Astrocyte of the cerebellum (primary cell): ENCODE measurements around the gene SH3RF3.
A peak's percentile ranks its signal among the peaks of the same experiment; 100 is the strongest.

Experiments
- DNase-seq: peaks from one replicate; pipeline ENCODE4 v3.0.0-alpha.2; 2011; ENCODE audit warnings: low read depth
- H3K4me3 ChIP-seq: 2 replicates; pipeline ENCODE4 v1.5.1; 2011; ENCODE audit warnings: mild to moderate bottlenecking, low read depth, low read length, moderate library complexity
- in situ Hi-C: cut with HindIII; loops from 2 replicates; pipeline ENCODE4 v1.10.0; 2017; ENCODE audit warnings: low sequenced_read_pairs
- TF ChIP-seq, protein P1 (sequence below): IDR thresholded peaks from 2 replicates; pipeline ENCODE4 v1.5.1; 2012; ENCODE audit warnings: low read length, low read depth, moderate library complexity, mild to moderate bottlenecking; ENCODE audit errors: missing control alignments

SH3RF3 gene

DNA sequence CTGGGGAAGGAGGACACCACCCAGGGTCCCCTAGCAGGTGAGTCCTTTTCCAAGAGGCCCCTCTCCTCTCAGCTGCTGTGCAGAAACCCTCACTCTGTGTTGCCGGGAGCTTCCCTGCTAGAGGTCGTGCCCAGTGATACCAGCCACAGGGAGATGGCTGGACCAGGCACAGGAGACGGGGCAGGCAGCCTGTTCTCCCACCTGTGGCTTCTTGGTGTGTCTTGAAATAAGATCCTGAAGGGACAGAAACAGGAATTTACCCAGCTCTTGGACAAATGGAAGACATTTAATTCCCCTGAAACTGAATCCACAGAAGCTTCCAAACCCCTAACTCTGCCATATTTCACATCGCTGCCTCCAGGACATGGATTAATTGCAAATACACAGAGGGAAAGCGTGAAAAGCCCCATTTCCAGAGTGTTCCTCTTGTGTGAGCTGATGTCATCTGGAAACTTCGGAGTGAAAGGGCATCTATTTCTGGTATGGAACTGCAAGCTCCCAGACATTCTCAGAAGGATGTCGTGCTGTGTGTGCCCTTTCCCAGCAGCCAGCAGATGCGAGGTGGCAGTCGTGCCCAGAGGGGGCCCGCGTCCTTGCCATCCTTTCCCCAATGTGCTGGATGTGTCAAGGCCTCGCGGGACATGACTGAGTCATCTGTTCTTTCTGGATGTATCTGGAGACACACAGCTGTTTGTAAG lies 307.0 kb downstream of the SH3RF3 start:
- no peak for DNase-seq
- in situ Hi-C loops = no loop called here
- TF ChIP-seq, protein P1, sequence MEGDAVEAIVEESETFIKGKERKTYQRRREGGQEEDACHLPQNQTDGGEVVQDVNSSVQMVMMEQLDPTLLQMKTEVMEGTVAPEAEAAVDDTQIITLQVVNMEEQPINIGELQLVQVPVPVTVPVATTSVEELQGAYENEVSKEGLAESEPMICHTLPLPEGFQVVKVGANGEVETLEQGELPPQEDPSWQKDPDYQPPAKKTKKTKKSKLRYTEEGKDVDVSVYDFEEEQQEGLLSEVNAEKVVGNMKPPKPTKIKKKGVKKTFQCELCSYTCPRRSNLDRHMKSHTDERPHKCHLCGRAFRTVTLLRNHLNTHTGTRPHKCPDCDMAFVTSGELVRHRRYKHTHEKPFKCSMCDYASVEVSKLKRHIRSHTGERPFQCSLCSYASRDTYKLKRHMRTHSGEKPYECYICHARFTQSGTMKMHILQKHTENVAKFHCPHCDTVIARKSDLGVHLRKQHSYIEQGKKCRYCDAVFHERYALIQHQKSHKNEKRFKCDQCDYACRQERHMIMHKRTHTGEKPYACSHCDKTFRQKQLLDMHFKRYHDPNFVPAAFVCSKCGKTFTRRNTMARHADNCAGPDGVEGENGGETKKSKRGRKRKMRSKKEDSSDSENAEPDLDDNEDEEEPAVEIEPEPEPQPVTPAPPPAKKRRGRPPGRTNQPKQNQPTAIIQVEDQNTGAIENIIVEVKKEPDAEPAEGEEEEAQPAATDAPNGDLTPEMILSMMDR = no peak
- H3K4me3 ChIP-seq = no peak overlapping the region

DNA sequence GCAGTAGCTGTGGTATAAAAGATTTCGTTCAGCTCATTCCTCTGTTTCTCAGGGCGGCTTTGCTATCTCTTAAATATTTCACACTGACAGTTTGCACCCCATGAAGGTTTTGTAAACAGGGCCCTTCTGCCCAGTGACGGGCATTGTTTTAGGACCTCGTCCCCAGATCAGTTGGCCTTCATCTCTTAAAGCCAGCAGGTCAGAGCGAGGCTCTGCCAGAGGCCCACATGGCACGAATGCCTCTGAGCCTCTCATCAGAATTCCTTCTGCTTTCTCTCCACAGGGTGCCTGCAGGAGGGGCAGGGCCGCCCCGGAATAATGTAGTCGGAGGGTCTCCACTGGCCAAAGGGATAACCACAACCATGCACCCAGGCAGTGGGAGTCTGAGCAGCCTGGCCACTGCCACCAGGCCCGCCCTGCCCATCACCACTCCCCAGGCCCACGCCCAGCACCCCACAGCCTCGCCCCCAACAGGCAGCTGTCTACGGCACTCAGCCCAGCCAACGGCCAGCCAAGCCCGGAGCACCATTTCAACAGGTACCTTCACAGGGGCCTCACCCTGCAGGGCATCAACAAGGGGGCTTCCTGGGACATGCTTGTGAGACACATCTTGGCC lies 307.7 kb downstream of the SH3RF3 start:
- DNase-seq = no peak
- TF ChIP-seq, protein P1 = no peak
- in situ Hi-C loops = no loop called here
- no peak overlapping the region for H3K4me3 ChIP-seq

DNA sequence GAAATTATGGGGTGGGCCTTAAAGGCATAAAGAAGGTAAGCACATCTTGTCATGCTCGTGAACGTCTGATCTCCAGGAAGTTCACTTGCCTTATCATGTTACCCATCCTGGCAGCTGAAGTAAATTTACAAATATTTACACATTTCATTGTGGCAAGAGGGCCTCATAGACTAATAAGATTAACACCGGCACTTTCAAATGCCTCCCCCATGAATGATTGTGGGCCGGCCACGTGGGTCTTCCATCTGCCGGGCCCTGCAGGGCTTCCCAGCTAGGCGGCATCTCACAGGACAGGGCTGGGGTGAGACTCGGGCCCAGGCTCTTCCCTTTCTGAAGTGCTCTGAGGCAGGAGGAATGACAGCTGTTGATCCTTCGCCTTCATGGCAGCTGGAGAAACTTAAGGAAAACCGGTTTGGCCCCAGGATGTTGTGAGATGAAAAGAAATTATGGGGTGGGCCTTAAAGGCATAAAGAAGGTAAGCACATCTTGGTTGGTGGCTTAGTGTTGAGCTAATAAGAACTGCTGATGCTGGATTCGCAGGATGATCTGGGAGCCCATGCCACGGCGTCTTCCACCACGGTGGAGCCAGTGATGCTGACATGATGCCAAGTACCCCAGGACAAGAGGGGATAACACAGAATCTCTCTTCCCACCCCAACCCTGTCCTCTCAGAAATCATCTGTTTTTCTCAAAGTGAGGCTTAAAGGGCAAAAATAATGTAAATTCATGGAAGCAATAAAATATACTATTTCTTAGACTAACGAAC lies 308.5 kb downstream of the SH3RF3 start:
- TF ChIP-seq, protein P1 = no peak
- no peak for DNase-seq
- H3K4me3 ChIP-seq = no peak overlapping the region
- in situ Hi-C loops = no loop called here

DNA sequence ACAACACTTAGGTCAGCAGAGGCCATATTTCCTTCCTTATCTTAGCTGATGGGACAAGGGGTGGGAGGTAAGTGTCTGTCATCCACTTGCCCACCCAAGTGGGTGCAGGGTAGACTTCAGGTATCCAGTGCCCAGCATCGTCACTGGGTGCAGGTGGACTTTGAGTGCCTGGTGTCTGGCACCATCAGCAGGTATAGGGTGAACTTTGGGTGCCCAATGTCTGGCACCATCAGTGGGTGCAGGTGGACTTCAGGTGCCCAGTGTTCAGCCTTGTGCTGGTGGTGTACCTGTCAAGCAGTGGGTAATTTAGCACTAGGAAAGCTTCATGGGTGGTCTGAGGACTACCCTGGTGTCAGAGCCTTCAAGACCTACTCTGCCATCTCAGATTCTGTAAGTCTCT lies 309.1 kb downstream of the SH3RF3 start:
- no peak overlapping the region for H3K4me3 ChIP-seq
- no peak for DNase-seq
- in situ Hi-C loops = no loop called here
- TF ChIP-seq, protein P1 = no peak

DNA sequence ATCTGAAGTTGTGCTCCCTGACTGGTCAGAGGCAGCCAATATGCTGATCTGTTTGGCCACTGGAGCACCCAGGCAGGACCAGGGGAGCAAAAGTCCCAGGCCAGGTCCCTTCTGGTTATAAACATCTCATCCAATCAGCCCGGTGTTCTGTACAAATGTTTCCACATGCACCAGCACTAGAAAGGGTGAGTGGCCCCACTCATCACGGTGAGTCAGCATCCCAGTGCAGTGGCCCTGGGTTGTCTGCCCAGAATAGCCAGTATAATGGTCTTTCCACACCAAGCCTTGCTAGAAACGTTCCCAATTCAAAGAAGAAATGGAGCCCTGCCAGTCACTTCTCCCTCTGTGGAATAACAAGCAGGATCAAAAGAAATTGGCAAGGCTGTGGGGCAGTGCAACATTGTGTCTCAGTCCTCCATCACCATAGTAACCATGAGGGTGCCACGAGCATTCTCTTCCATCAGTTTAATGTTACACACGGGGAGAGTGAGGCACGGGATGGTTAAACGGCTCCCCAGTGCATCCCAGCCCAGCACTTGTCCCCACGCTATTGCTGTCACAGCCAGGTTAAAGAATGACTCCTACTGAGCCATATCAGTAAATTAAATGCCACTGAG lies 309.9 kb downstream of the SH3RF3 start:
- TF ChIP-seq, protein P1 = no peak
- peak; percentile 52 for DNase-seq
- in situ Hi-C loops = no loop called here
- no peak overlapping the region for H3K4me3 ChIP-seq

DNA sequence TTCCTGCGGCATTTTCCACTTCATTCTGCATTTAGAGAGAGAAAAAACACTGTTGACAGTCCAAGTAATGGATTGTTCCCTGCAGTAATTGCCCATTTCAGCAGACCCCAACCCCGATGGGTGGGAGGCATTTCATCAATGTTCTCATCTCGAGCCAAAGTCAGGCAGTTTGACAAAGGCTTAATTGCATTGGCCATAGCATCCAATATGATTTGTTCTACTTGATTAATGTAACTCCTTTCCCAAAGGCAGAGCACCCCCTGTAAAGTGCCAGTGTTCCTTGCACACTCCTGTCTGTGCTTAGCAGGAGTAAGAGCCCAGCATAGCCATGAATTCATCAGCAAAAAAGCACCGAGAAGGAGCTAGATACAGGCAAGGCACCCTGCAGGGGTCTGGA lies 310.4 kb downstream of the SH3RF3 start:
- no peak overlapping the region for H3K4me3 ChIP-seq
- TF ChIP-seq, protein P1 = no peak
- DNase-seq = no peak
- in situ Hi-C loops = no loop called here
